T47D (cell line): ENCODE data around the gene NECAB2.
A peak's percentile ranks its signal among the peaks of the same experiment; 100 is the strongest.

Experiments used
- DNase-seq, 2 experiments: peaks; one replicate each; pipeline versions ENCODE4 v3.0.0 to v3.0.0-alpha.2; 2011 to 2012; ENCODE audit warnings: low read depth in 1 of 2, low spot score in 1 of 2
- JUND ChIP-seq: IDR thresholded peaks from 2 replicates; pipeline ENCODE4 v1.6.1; 2012; ENCODE audit warnings: low read depth
- in situ Hi-C: cut with HindIII; loops from 2 replicates; pipeline ENCODE4 v1.10.0; 2016; ENCODE audit warnings: low sequenced_read_pairs, low pct_unique_long_range_greater_than_20kb

The NECAB2 gene

GRCh38 chr16:83998091-83998490 lies 30.0 kb downstream of the NECAB2 start:
- DNase-seq = no peak
- in situ Hi-C loops = no loop called here
- TF ChIP-seq JUND = no peak

- in situ Hi-C loops = no loop called here
- DNase-seq = no peak
- TF ChIP-seq JUND = no peak
These were observed 33.1 kb downstream of the NECAB2 start for GRCh38 chr16:84000989-84001642.

- in situ Hi-C loops = no loop called here
- no peak for DNase-seq
- TF ChIP-seq JUND = no peak
These were observed 33.7 kb downstream of the NECAB2 start for GRCh38 chr16:84001726-84002125.

- no peak for DNase-seq
- in situ Hi-C loops = no loop called here
These were observed 35.0 kb downstream of the NECAB2 start for GRCh38 chr16:84003038-84003437.

GRCh38 chr16:84004442-84004841 lies 36.4 kb downstream of the NECAB2 start:
- in situ Hi-C loops = no loop called here
- TF ChIP-seq JUND = no peak
- DNase-seq = no peak

More at GRCh38 chr16:84003038-84003437, 35.0 kb downstream of the NECAB2 start:
- TF ChIP-seq JUND = no peak

GRCh38 chr16:84005391-84005790 lies 37.3 kb downstream of the NECAB2 start:
- DNase-seq = no peak
- in situ Hi-C loops = no loop called here
- no peak for TF ChIP-seq JUND

GRCh38 chr16:84007520-84007919 lies 39.5 kb downstream of the NECAB2 start:
- in situ Hi-C loops = no loop called here
- no peak for DNase-seq
- no peak for TF ChIP-seq JUND

GRCh38 chr16:84007965-84008364 lies 39.9 kb downstream of the NECAB2 start:
- DNase-seq = no peak
- no peak for TF ChIP-seq JUND
- in situ Hi-C loops = no loop called here

GRCh38 chr16:84009282-84009681 lies 41.2 kb downstream of the NECAB2 start:
- in situ Hi-C loops = no loop called here
- no peak for DNase-seq
- no peak for TF ChIP-seq JUND

- no peak for TF ChIP-seq JUND
- DNase-seq = peak; percentile 83 to 100
- in situ Hi-C loops = no loop called here
These were observed 45.9 kb downstream of the NECAB2 start for GRCh38 chr16:84013787-84014569.

- no peak for TF ChIP-seq JUND
- no peak for DNase-seq
- in situ Hi-C loops = no loop called here
These were observed 46.7 kb downstream of the NECAB2 start for GRCh38 chr16:84014570-84015327.

GRCh38 chr16:84015399-84015798 lies 47.4 kb downstream of the NECAB2 start:
- in situ Hi-C loops = no loop called here
- DNase-seq = no peak
- TF ChIP-seq JUND = no peak

GRCh38 chr16:84016477-84016876 lies 48.4 kb downstream of the NECAB2 start:
- no peak for TF ChIP-seq JUND
- in situ Hi-C loops = no loop called here
- no peak for DNase-seq
